Activated CD4-positive, alpha-beta T cell treated with anti-CD3 and anti-CD28 coated beads, Interleukin-2, amount 50 U/mL, for 24 hours (primary cell): ENCODE results near the gene PELO.

Source experiments
- DNase-seq, 2 donors: peaks; one replicate each; pipeline ENCODE4 v3.0.0-alpha.2; 2020; ENCODE audit warnings: low read depth in 1 of 2, low spot score in 1 of 2

Gene PELO

GRCh38 chr5:52827815-52828214 lies 40.1 kb downstream of the PELO start:
- no peak for DNase-seq

GRCh38 chr5:52829664-52830063 lies 41.9 kb downstream of the PELO start:
- no peak for DNase-seq

GRCh38 chr5:52830650-52831049 lies 42.9 kb downstream of the PELO start:
- DNase-seq: no peak

GRCh38 chr5:52831786-52832511 lies 44.2 kb downstream of the PELO start:
- DNase-seq: no peak

GRCh38 chr5:52834320-52834719 lies 46.6 kb downstream of the PELO start:
- no peak for DNase-seq

GRCh38 chr5:52837068-52837467 lies 49.4 kb downstream of the PELO start:
- no peak for DNase-seq
